ENCODE results near the gene FGF22.

FGF22 gene

DNA sequence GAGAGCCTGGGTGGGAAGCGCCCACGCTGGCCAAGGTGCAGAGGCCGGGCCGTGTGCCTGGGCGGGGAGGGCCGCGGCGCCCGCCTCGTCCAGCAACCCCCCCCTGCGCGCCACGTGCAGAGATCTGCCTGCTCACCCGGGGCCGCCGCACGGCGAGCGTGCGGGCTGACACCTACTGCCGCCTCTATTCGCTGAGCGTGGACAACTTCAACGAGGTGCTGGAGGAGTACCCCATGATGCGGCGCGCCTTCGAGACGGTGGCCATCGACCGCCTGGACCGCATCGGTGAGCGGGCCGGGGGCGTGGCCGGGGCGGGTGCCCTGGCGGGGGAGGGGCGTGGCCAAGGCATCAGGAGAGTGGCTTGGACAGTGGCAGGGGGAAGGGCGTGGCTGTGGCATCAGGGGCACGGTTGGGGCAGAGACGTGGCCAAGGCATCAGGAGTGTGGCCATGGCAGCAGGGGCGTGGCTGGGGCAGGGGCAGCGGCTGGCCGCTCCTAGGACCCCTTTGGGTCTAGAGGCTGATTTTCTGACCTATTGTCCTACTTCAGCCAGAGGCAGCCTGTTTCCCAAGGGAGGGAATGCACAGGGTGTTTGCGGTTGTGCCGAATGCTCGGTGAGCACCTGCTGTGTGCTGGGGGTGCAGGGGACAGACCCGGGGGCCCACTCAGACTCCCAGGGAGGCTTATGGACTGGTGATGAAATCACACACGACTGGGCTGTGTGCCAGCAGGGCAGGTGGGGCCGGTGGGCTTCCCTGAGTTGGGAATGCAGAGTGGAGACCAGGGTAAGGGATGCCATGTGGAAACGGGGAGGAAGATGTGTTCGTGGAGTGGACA lies 25.7 kb upstream of the FGF22 start:
- no peak for DNase-seq (ENCODE audit: low spot score)
- in situ Hi-C loops (cut with MboI; ENCODE audit: low sequenced_read_pairs, unreplicated experiment), result no loop called here
- TF ChIP-seq, protein P1, sequence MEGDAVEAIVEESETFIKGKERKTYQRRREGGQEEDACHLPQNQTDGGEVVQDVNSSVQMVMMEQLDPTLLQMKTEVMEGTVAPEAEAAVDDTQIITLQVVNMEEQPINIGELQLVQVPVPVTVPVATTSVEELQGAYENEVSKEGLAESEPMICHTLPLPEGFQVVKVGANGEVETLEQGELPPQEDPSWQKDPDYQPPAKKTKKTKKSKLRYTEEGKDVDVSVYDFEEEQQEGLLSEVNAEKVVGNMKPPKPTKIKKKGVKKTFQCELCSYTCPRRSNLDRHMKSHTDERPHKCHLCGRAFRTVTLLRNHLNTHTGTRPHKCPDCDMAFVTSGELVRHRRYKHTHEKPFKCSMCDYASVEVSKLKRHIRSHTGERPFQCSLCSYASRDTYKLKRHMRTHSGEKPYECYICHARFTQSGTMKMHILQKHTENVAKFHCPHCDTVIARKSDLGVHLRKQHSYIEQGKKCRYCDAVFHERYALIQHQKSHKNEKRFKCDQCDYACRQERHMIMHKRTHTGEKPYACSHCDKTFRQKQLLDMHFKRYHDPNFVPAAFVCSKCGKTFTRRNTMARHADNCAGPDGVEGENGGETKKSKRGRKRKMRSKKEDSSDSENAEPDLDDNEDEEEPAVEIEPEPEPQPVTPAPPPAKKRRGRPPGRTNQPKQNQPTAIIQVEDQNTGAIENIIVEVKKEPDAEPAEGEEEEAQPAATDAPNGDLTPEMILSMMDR (IDR thresholded peaks at IDR 0.05; ENCODE audit: borderline replicate concordance, control extremely low read depth, extremely low read depth, insufficient read depth, missing control alignments), result no peak

- TF ChIP-seq, protein P1 (IDR thresholded peaks at IDR 0.05; ENCODE audit: borderline replicate concordance, control extremely low read depth, extremely low read depth, insufficient read depth, missing control alignments), result no peak
- DNase-seq (ENCODE audit: low spot score), result no peak
- in situ Hi-C loops (cut with MboI; ENCODE audit: low sequenced_read_pairs, unreplicated experiment), result no loop called here
These were observed 24.1 kb upstream of the FGF22 start for GRCh38 chr19:615619-616018.

- TF ChIP-seq, protein P1 (IDR thresholded peaks at IDR 0.05; ENCODE audit: borderline replicate concordance, control extremely low read depth, extremely low read depth, insufficient read depth, missing control alignments), result no peak
- in situ Hi-C loops (cut with MboI; ENCODE audit: low sequenced_read_pairs, unreplicated experiment), result no loop called here
- DNase-seq (ENCODE audit: low spot score), result no peak
These were observed 23.5 kb upstream of the FGF22 start for GRCh38 chr19:616062-616700.

- TF ChIP-seq, protein P1 (IDR thresholded peaks at IDR 0.05; ENCODE audit: borderline replicate concordance, control extremely low read depth, extremely low read depth, insufficient read depth, missing control alignments), result no peak
- in situ Hi-C loops (cut with MboI; ENCODE audit: low sequenced_read_pairs, unreplicated experiment), result no loop called here
- no peak for DNase-seq (ENCODE audit: low spot score)
These were observed 22.7 kb upstream of the FGF22 start for GRCh38 chr19:616747-617526.

- in situ Hi-C loops (cut with MboI; ENCODE audit: low sequenced_read_pairs, unreplicated experiment), result no loop called here
- TF ChIP-seq, protein P1 (IDR thresholded peaks at IDR 0.05; ENCODE audit: borderline replicate concordance, control extremely low read depth, extremely low read depth, insufficient read depth, missing control alignments), result no peak
- no peak for DNase-seq (ENCODE audit: low spot score)
These were observed 22.0 kb upstream of the FGF22 start for GRCh38 chr19:617551-618246.

GRCh38 chr19:618247-618619 lies 21.4 kb upstream of the FGF22 start:
- no peak for DNase-seq (ENCODE audit: low spot score)
- TF ChIP-seq, protein P1 (IDR thresholded peaks at IDR 0.05; ENCODE audit: borderline replicate concordance, control extremely low read depth, extremely low read depth, insufficient read depth, missing control alignments), result no peak

More at GRCh38 chr19:618247-618619, 21.4 kb upstream of the FGF22 start:
- in situ Hi-C loops (cut with MboI; ENCODE audit: low sequenced_read_pairs, unreplicated experiment), result no loop called here
